Gastroesophageal sphincter (tissue), 3 donors: Measurements from ENCODE around the gene CLSTN2.

ENCODE experiments used
- POLR2A ChIP-seq, 2 donors: fragments of 450-650 bp; IDR thresholded peaks; one replicate each; pipeline ENCODE4 v1.6.1; 2017; ENCODE audit warnings: antibody characterized with exemption in 2 of 2, mild to moderate bottlenecking in 2 of 2, moderate library complexity in 1 of 2
- POLR2AphosphoS5 ChIP-seq: sonication (generic); formaldehyde crosslinking; IDR thresholded peaks from one replicate; pipeline ENCODE4 v1.6.1; 2017; ENCODE audit warnings: antibody characterized with exemption
- TF ChIP-seq, protein P1 (sequence below), 4 experiments: fragments of 200-600 bp in 2 of 4; fragments of 450-650 bp in 2 of 4; sonication (generic) in 1 of 4; IDR thresholded peaks; one replicate each; pipeline ENCODE4 v1.5.1; 2017 to 2019; ENCODE audit warnings: antibody characterized with exemption in 4 of 4, mild to moderate bottlenecking in 2 of 4, moderate library complexity in 2 of 4

- TF ChIP-seq, protein P1, sequence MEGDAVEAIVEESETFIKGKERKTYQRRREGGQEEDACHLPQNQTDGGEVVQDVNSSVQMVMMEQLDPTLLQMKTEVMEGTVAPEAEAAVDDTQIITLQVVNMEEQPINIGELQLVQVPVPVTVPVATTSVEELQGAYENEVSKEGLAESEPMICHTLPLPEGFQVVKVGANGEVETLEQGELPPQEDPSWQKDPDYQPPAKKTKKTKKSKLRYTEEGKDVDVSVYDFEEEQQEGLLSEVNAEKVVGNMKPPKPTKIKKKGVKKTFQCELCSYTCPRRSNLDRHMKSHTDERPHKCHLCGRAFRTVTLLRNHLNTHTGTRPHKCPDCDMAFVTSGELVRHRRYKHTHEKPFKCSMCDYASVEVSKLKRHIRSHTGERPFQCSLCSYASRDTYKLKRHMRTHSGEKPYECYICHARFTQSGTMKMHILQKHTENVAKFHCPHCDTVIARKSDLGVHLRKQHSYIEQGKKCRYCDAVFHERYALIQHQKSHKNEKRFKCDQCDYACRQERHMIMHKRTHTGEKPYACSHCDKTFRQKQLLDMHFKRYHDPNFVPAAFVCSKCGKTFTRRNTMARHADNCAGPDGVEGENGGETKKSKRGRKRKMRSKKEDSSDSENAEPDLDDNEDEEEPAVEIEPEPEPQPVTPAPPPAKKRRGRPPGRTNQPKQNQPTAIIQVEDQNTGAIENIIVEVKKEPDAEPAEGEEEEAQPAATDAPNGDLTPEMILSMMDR (IDR thresholded peaks at IDR 0.05), result no peak
- no peak for TF ChIP-seq POLR2A (IDR thresholded peaks at IDR 0.05)
- TF ChIP-seq POLR2AphosphoS5, result no peak
Measured at GRCh38 chr3:140603766-140604165, 668.8 kb downstream of the CLSTN2 start.
